Psoas muscle (tissue), 8 donors: ENCODE results near the gene PCDH15. TPM values are rescaled to one million over a fixed set of nuclear protein-coding genes. Genes with fewer than 3 reads are reported as not detected.

Source experiments
- ATAC-seq, 4 donors: fragments of 200-7000 bp; cut with Tn5 transposase; one replicate each; pipeline ENCODE4 v1.9.1; 2020; ENCODE audit warnings: moderate library complexity in 3 of 4, mild to moderate bottlenecking in 2 of 4
- DNase-seq, 2 donors: peaks; one replicate each; pipeline ENCODE4 v3.0.0-alpha.2; 2020
- H3K27ac ChIP-seq: fragments of 200-600 bp; one replicate; pipeline ENCODE4 v1.8.0; 2022
- H3K27me3 ChIP-seq, 3 donors: fragments of 200-600 bp in 1 of 3; one replicate each; pipeline versions ENCODE4 v1.6.1 to v1.8.0; 2013 to 2022; ENCODE audit warnings: low read length in 2 of 3, mild to moderate bottlenecking in 2 of 3, moderate library complexity in 1 of 3; ENCODE audit not compliant: insufficient read depth in 3 of 3
- H3K36me3 ChIP-seq, 2 donors: fragments of 200-600 bp in 1 of 2; one replicate each; pipeline versions ENCODE4 v1.6.1 to v1.8.0; 2013 to 2022; ENCODE audit warnings: low read depth in 1 of 2, mild to moderate bottlenecking in 1 of 2, moderate library complexity in 1 of 2; ENCODE audit not compliant: insufficient read depth in 1 of 2
- H3K4me1 ChIP-seq: fragments of 200-600 bp; one replicate; pipeline ENCODE4 v1.8.0; 2022
- H3K4me3 ChIP-seq: fragments of 200-600 bp; one replicate; pipeline ENCODE4 v1.8.0; 2022; ENCODE audit warnings: mild to moderate bottlenecking
- H3K9me3 ChIP-seq: fragments of 200-600 bp; one replicate; pipeline ENCODE4 v1.8.0; 2022
- WGBS, 3 donors: extraction: QIAGEN DNeasy Blood & Tissue Kit; methylation state at CpG; one replicate each; pipeline versions ENCODE4 v1.1.6 to v1.1.7; 2013; 5-methylcytosine and 5-hydroxymethylcytosine counted together
- intact Hi-C, 2 donors: fragments of 100-400 bp; cut with DNase I; formaldehyde crosslinking; loops; one replicate each; pipeline versions ENCODE4 v1.11.0 to v1.14.2; 2022
- long read RNA-seq, 2 donors: library from polyadenylated mRNA; unstranded; transcript quantifications; one replicate each; pipeline ENCODE4 v2.0.0, GENCODE V29; 2021
- polyA plus RNA-seq, 3 donors: library from polyadenylated mRNA; stranded (reverse); fragments of 200-250 nt; gene quantifications; one replicate each; pipeline ENCODE4 v1.2.3, GENCODE V29; 2013
- total RNA-seq, 4 donors: library from RNA; stranded (reverse); fragmentation: NEBNext Ultra II Directional in 2 of 4; extraction: Animal tissue kit (Norgen Biotek cat#: 25700) in 2 of 4; gene quantifications; one replicate each; pipeline versions ENCODE4 v1.2.1 to v1.2.4, GENCODE V29; 2021 to 2023
- TF ChIP-seq, protein P1 (sequence below): fragments of 200-600 bp; IDR thresholded peaks from one replicate; pipeline ENCODE4 v1.8.0; 2022; ENCODE audit warnings: antibody characterized with exemption
- donor health status: healthy with polysubstance abuse.
- donor health status: DM: no; HTN: no; CAD: no; lungs with moderate emphysema.
- donor health status: Bipolar disorder and iron deficiency.
- donor health status: healthy.
- donor health status: DM: yes; HTN: yes; CAD: no.
- donor health status: DM: no; HTN: no; CAD: no.
- donor health status: DM: no; HTN: no; CAD: no.
- donor health status: DM: yes; HTN: yes; CAD: no.

The PCDH15 gene
- total RNA-seq = not detected
- not detected for polyA plus RNA-seq
- long read RNA-seq, donor 1 = 0 reads
- long read RNA-seq, donor 2 = 0 reads

DNA sequence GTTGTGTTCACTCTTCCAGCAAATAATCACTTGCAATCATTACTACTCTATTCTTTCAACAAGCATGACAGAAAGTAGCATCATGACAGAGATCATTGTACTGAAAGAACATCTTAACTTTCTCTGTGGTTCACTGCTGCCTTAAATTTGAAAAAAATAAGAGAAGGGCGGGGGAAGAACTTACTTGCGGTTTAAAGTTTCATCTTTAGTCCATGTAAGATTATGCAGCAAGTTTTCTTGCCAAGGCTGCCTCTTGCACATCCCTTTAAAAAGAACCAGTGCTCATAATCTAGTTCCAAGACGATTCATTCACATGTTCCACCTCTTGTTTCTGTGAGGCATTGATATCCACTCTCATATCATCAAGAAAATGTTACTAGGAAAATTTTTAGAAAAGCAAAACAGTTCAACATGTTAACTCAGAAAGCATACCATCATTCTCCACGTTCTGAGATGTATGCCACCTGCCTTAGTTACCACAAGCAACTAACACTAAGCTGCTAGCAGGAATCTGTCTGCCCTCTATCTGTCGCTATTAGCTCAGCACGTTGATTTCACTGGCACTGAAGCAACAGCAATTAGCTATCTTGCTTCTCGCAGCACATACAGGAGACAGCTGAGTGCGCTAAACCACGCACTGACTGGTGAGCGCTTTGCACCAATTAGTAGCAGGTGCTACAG lies at the start of gene PCDH15:
PCDH15 (minus strand) TSS at position 491 of the 681 bp plus-strand sequence. CDS start 136,969 bp downstream, outside the sequence.
- TF ChIP-seq, protein P1, sequence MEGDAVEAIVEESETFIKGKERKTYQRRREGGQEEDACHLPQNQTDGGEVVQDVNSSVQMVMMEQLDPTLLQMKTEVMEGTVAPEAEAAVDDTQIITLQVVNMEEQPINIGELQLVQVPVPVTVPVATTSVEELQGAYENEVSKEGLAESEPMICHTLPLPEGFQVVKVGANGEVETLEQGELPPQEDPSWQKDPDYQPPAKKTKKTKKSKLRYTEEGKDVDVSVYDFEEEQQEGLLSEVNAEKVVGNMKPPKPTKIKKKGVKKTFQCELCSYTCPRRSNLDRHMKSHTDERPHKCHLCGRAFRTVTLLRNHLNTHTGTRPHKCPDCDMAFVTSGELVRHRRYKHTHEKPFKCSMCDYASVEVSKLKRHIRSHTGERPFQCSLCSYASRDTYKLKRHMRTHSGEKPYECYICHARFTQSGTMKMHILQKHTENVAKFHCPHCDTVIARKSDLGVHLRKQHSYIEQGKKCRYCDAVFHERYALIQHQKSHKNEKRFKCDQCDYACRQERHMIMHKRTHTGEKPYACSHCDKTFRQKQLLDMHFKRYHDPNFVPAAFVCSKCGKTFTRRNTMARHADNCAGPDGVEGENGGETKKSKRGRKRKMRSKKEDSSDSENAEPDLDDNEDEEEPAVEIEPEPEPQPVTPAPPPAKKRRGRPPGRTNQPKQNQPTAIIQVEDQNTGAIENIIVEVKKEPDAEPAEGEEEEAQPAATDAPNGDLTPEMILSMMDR = peak; percentile 14
- Histone ChIP-seq H3K27ac (no peak within 1 kb of the TSS), H3K27me3 (no peaks in the 10 kb centered on the region), H3K4me3 (no peak within 1 kb of the TSS), H3K4me1 (no peaks in the 10 kb centered on the region), H3K9me3 (no peaks in the 10 kb centered on the region), H3K36me3 (no peaks in the 10 kb centered on the region)
- WGBS, 3 donors = 7 to 13% (median 11%) methylated on average over 10 of the region's 10 CpGs
- intact Hi-C loops = no loop called here
- DNase-seq (no peak), ATAC-seq (peak in 1 of 4 donors; percentile 55)

GRCh38 chr10:54843932-54844331 lies 42.9 kb upstream of the PCDH15 start:
- TF ChIP-seq, protein P1 = no peak
- H3K27me3 ChIP-seq = no peaks in the 10 kb centered on the region
- intact Hi-C loops = no loop called here
- H3K9me3 ChIP-seq = no peaks in the 10 kb centered on the region
- DNase-seq (no peak), ATAC-seq (no peak)
- H3K27ac ChIP-seq = no peak overlapping the region
- no peak overlapping the region for H3K4me3 ChIP-seq
- H3K4me1 ChIP-seq = no peaks in the 10 kb centered on the region
- H3K36me3 ChIP-seq = no peaks in the 10 kb centered on the region

GRCh38 chr10:54843085-54843646 lies 42.1 kb upstream of the PCDH15 start:
- Histone ChIP-seq H3K4me3 (no peak overlapping the region), H3K27ac (no peak overlapping the region), H3K4me1 (no peaks in the 10 kb centered on the region), H3K36me3 (no peaks in the 10 kb centered on the region), H3K9me3 (no peaks in the 10 kb centered on the region), H3K27me3 (no peaks in the 10 kb centered on the region)
- no peak for DNase-seq
- WGBS, 3 donors = 8 to 13% (median 10%) methylated on average over 5 of the region's 5 CpGs
- ATAC-seq = no peak
- intact Hi-C loops = no loop called here
- TF ChIP-seq, protein P1 = no peak

DNA sequence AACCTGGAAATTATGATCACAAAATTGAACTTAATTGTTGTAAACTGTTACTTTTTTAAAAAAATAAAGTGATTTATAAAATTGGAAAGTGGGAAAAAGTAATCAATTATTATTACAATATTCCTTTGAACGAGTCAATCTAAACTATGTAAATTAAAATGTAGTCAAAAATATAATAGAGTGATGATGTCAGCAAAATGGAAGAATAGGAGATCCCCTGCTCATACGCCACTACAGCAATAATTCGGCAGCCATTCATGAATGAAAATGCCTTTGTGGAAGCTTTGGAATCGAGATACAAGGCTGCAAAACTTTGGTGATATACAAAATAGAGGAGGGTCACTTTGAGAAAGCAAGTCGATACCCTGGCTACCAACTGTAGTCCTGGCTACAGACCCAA lies 36.4 kb upstream of the PCDH15 start:
- WGBS, 3 donors = 86 to 87% (median 86%) methylated on average over 5 of the region's 5 CpGs
- no peak for ATAC-seq
- intact Hi-C loops = no loop called here
- Histone ChIP-seq H3K36me3 (no peaks in the 10 kb centered on the region), H3K27ac (no peak overlapping the region), H3K4me3 (no peak overlapping the region), H3K4me1 (no peaks in the 10 kb centered on the region), H3K27me3 (no peaks in the 10 kb centered on the region), H3K9me3 (no peaks in the 10 kb centered on the region)
- TF ChIP-seq, protein P1 = no peak
- DNase-seq = no peak

DNA sequence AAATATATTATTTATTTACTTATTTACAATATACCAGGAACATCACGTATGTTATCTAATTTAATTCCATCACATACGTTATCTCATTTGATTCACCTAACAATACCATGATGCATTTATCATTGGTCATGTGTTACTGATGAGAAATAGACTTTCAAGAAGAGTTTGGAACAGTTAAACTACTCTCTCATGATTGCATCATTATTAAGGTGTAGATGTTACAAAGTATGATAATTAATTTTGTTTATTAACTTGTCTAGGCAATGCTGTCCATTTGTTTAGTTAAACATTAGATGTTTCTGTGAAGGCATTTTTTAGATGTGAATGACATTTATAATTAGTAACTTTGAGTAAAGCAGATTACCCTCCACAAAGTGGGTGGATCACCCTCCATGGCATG lies 32.0 kb upstream of the PCDH15 start:
- Histone ChIP-seq H3K9me3 (no peaks in the 10 kb centered on the region), H3K27me3 (no peaks in the 10 kb centered on the region), H3K27ac (no peak overlapping the region), H3K36me3 (no peaks in the 10 kb centered on the region), H3K4me3 (no peak overlapping the region), H3K4me1 (no peaks in the 10 kb centered on the region)
- 45 to 48% (median 47%) methylated on average over 2 of the region's 2 CpGs for WGBS, 3 donors
- DNase-seq (no peak), ATAC-seq (no peak)
- TF ChIP-seq, protein P1 = no peak
- intact Hi-C loops = no loop called here
